ACC112 (cell line): ENCODE measurements around the gene PLD1.
"Not testable (repeated sequence)": the region's sequence is repeated elsewhere in the genome, so short reads cannot be mapped to it uniquely, and the experiment has no call there.

Experiments used
- H2AFZ ChIP-seq: fragments of 200-600 bp; sonication (generic); one replicate; pipeline ENCODE4 v1.6.0; 2017; ENCODE audit warnings: antibody characterized with exemption, low read length; ENCODE audit not compliant: unreplicated experiment
- H3K27ac ChIP-seq: fragments of 200-600 bp; sonication (generic); 2 replicates; pipeline ENCODE4 v1.5.1; 2014; ENCODE audit warnings: low read depth, mild to moderate bottlenecking, antibody characterized with exemption, low read length, moderate library complexity
- H3K27me3 ChIP-seq: fragments of 200-600 bp; sonication (generic); 2 replicates; pipeline ENCODE4 v1.6.1; 2014; ENCODE audit warnings: mild to moderate bottlenecking, antibody characterized with exemption, low read length, moderate library complexity, mixed read lengths; ENCODE audit not compliant: insufficient read depth
- H3K36me3 ChIP-seq: fragments of 200-600 bp; sonication (generic); 2 replicates; pipeline ENCODE4 v1.6.1; 2016; ENCODE audit warnings: mild to moderate bottlenecking, antibody characterized with exemption, low read length, moderate library complexity, mixed read lengths; ENCODE audit not compliant: insufficient read depth
- H3K4me1 ChIP-seq: fragments of 200-600 bp; sonication (generic); one replicate; pipeline ENCODE4 v1.6.1; 2016; ENCODE audit warnings: low read length, mixed read lengths; ENCODE audit not compliant: insufficient read depth, unreplicated experiment, control insufficient read depth
- H3K4me3 ChIP-seq: fragments of 200-600 bp; sonication (generic); 2 replicates; pipeline ENCODE4 v1.5.1; 2014; ENCODE audit warnings: mild to moderate bottlenecking, low read depth, low read length
- H3K79me2 ChIP-seq: fragments of 200-600 bp; sonication (generic); one replicate; pipeline ENCODE4 v1.6.0; 2016; ENCODE audit warnings: low read length; ENCODE audit not compliant: control insufficient read depth, unreplicated experiment, insufficient read depth

The PLD1 gene

DNA sequence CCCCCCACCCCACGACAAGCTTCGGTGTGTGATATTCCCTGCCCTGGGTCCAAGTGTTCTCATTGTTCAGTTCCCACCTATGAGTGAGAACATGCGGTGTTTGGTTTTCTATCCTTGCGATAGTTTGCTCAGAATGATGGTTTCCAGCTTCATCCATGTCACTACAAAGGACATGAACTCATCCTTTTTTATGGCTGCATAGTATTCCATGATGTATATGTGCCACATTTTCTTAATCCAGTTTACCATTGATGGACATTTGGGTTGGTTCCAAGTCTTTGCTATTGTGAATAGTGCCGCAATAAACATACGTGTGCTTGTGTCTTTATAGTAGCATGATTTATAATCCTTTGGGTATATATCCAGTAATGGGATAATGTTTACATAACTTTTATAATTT is 4.4 kb upstream of the PLD1 start:
- not testable (repeated sequence) for H3K36me3 ChIP-seq, H2AFZ ChIP-seq, H3K79me2 ChIP-seq, H3K27ac ChIP-seq, H3K4me3 ChIP-seq, H3K27me3 ChIP-seq
- peaks cover 57% of the 10 kb centered on the region for H3K4me1 ChIP-seq

DNA sequence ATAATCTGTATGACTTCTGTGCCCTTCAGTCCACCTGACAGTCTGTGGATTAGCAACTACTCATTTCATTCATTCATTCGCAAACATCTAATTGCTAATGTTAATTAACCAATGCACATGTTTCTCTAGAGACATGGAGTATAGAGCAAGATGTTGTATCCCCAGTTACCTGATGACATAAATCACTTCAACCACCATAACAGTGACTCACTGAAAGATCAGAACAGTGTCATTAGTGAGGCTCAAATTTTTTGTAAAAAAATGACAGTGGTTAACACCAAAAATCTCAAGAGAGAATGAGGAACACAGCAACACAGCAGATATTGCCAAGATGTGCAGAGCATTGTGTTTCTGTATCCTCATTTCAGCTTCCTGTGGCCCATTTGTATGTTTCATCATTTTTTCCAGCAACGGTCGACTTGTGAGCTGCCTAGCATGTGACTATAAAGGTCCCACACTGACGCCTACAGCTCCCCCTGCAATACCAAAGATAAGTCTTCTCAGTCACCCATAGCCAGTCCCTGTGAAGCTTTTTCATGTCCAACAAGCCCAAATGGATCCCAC is 3.7 kb upstream of the PLD1 start:
- Histone ChIP-seq H3K4me1 (peaks cover 61% of the 10 kb centered on the region), H2AFZ (peak overlapping the region; percentile 39)

DNA sequence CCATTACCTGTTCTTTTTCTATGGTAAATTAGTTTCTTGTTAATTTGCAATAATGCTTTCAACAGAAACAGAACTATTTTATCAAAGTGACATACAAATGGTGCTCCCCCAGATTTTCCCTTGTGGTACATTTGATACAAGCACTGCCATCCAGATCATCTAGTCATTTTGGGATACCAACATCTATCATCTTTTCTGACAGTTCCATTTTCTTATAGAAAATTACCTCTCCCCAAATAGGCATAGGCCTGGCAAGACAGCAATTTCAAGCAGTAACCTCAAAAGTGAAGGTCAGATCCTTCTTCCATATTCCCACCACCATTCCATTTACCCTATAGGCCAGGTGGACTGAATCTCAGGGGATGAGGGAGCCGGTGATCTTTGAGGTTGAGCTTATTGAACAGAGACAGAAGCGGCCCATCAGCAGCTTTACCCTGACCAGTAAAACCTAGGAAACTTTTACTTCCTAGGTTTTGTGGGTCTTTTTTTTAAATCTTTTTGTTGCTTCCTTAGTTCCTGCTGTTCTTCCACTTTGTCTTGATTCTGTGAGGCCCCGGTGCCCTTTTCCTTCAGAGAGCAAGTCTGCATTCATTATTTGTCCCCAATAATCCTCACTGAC is 3.1 kb upstream of the PLD1 start:
- Histone ChIP-seq H2AFZ (no peak overlapping the region), H3K27ac (peak overlapping the region; percentile 99), H3K27me3 (no peaks in the 10 kb centered on the region)

More for the DNA sequence above, 3.7 kb upstream of the PLD1 start:
- H3K36me3 ChIP-seq, result no peaks in the 10 kb centered on the region
- peak overlapping the region; percentile 99 for H3K27ac ChIP-seq
- no peak overlapping the region for H3K4me3 ChIP-seq
- H3K79me2 ChIP-seq, result no peaks in the 10 kb centered on the region
- H3K27me3 ChIP-seq, result no peaks in the 10 kb centered on the region

DNA sequence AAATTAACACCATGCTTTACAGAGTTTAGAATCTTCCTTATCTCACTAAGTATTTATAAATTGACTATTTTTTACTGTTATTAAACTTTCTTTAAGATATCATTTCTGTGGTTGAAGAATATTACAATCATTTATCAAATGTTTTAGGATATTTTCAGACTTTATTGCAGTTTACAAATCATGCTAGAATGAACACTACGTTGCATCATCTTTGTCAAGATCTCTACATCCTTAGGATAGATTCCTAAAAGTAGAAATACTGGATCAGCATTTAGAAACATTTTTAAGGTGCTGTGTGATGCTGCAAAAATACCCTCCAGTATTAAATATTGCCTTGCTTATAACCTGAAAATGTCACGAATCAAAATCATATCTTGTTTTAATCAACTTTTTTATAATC is 2.5 kb upstream of the PLD1 start:
- Histone ChIP-seq H3K36me3 (no peaks in the 10 kb centered on the region), H3K4me1 (peaks cover 61% of the 10 kb centered on the region), H3K27ac (peak overlapping the region; percentile 99), H2AFZ (no peak overlapping the region), H3K79me2 (peaks cover 1% of the 10 kb centered on the region), H3K4me3 (no peak overlapping the region), H3K27me3 (no peaks in the 10 kb centered on the region)

More for the DNA sequence above, 3.1 kb upstream of the PLD1 start:
- no peaks in the 10 kb centered on the region for H3K36me3 ChIP-seq
- H3K79me2 ChIP-seq, result no peaks in the 10 kb centered on the region
- no peak overlapping the region for H3K4me3 ChIP-seq
- peaks cover 61% of the 10 kb centered on the region for H3K4me1 ChIP-seq

DNA sequence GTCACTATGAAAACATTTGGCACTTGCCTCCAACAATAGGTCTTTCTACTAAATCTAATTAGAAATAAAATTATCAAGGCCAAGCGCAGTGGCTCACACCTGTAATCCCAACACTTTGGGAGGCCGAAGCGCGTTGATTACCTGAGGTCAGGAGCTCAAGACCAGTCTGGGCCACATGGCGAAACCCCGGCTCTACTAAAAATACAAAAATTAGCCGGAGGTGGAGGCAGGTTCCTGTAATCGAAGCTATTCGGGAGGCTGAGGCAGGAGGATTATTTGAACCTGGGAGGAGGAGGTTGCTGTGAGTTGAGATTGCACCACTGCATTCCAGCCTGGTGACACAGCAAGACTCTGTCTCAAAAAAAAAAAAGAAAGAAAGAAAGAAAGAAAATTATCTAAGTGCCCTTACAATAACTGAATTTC is 1.6 kb upstream of the PLD1 start:
- Histone ChIP-seq H2AFZ (no peak overlapping the region), H3K79me2 (peaks cover 9% of the 10 kb centered on the region), H3K4me1 (peaks cover 56% of the 10 kb centered on the region), H3K27me3 (no peaks in the 10 kb centered on the region), H3K4me3 (no peak overlapping the region; the same call in 1 of the 2 replicates), H3K36me3 (no peaks in the 10 kb centered on the region), H3K27ac (peak overlapping the region; percentile 99)

DNA sequence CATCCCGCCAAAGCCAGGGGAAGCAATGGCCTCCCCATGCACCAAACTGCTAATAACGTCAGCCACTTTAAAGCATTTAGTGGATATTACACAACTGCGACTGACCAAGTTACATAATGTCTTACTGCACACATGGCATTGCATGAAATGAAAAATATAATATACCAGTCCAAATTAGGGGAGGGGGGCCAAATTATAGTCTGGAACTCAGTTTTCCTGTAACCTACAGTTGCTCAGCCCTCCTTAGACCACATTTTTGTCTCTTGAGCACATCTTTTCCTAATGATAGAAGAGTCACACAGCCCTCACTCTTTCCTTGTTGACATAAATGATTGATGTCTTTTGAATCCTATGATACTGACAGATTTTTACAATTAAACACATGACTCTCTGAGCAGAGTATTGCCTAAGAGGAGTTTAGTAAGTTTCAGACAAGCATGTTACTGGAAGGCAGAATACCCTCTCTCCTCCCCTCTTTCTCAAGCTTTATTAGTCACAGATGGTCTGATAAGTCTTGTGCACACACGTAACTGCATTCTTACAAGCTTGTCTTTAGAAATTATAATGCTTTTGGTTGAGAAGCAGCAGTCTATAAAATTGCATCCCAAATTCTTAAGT is 1.1 kb upstream of the PLD1 start:
- H2AFZ ChIP-seq, result no peak overlapping the region
- peaks cover 12% of the 10 kb centered on the region for H3K79me2 ChIP-seq
- H3K4me1 ChIP-seq, result peaks cover 56% of the 10 kb centered on the region
- peak overlapping the region; percentile 99 for H3K27ac ChIP-seq
- H3K27me3 ChIP-seq, result no peaks in the 10 kb centered on the region
- H3K36me3 ChIP-seq, result no peaks in the 10 kb centered on the region
- H3K4me3 ChIP-seq, result peak overlapping the region; percentile 88

DNA sequence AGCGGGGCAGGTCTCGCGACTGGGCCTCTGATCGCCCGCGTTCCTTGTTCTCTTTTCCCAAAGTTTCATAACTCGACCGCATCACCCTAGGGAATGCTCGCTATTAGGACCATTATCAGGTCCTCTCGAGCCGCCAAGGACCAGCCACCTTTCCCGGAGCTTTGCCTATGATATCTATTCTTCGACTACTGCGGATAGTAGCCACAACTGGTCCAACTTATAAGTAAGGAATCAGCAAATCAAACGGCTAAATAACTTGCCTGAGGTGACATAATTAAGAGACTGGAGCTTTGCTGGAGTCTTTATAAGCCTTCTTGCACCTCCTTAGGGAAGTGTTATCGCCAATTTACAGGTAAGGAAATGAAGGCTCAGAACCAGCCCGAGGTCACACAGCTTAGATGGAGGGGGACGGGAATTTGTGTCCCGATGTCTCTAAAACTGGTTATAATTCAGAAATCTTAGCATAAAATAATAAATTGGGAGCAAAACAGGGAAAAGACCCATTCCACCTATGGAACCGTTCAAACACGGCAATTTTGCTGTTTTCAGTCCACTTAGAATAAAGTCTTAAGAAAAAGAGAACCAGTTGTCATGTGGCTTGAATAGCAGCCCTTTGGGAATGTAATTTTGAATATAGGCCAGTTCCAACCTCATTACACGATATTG is 479 bp upstream of the PLD1 start:
- peaks cover 56% of the 10 kb centered on the region for H3K4me1 ChIP-seq
- H3K36me3 ChIP-seq, result no peaks in the 10 kb centered on the region
- no peaks in the 10 kb centered on the region for H3K27me3 ChIP-seq
- no peak overlapping the region for H2AFZ ChIP-seq
- peak overlapping the region; percentile 99 for H3K27ac ChIP-seq
- peaks cover 12% of the 10 kb centered on the region for H3K79me2 ChIP-seq
- peak overlapping the region; percentile 88 for H3K4me3 ChIP-seq

DNA sequence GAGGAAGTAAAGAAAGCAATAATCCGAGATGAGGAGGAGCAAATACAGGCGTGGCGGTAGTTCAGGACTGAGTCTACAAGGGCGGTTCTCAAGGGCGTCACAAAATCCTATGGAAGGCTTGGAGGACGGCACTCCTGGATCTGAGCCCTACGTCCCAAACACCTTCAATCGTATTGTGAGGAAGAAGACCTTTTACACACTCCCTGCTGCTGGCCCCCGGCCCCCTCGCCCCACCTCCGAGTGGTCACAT is 747 bp downstream of the PLD1 start:
- H3K4me3 ChIP-seq, result peak overlapping the region; percentile 88
- no peaks in the 10 kb centered on the region for H3K27me3 ChIP-seq
- H2AFZ ChIP-seq, result no peak overlapping the region
- H3K4me1 ChIP-seq, result peaks cover 65% of the 10 kb centered on the region
- peak overlapping the region; percentile 99 for H3K27ac ChIP-seq
- H3K36me3 ChIP-seq, result no peaks in the 10 kb centered on the region
- H3K79me2 ChIP-seq, result peaks cover 20% of the 10 kb centered on the region

DNA sequence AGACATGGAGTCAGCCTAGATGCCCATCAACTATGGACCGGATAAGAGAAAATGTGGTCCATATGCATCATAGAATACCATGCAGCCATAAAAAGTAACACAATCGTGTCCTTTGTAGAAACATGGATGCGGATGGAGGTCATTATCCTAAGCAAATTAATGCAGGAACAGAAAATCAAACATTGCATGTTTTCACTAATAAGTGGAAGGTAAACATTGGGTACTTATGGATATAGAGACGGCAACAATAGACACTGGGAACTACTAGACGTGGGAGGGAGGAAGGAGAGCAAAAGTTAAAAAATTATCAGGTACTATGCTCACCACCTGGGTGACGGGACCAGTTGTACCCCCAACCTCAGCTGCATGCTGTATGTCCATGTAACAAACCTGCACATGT is 2.5 kb downstream of the PLD1 start:
- H2AFZ ChIP-seq, result no peak overlapping the region
- H3K4me3 ChIP-seq, result no peak overlapping the region
- peaks cover 60% of the 10 kb centered on the region for H3K4me1 ChIP-seq
- peak overlapping the region; percentile 26; the same call in 1 of the 2 replicates for H3K27ac ChIP-seq
- H3K27me3 ChIP-seq, result no peaks in the 10 kb centered on the region
- H3K79me2 ChIP-seq, result peaks cover 35% of the 10 kb centered on the region
- no peaks in the 10 kb centered on the region for H3K36me3 ChIP-seq

DNA sequence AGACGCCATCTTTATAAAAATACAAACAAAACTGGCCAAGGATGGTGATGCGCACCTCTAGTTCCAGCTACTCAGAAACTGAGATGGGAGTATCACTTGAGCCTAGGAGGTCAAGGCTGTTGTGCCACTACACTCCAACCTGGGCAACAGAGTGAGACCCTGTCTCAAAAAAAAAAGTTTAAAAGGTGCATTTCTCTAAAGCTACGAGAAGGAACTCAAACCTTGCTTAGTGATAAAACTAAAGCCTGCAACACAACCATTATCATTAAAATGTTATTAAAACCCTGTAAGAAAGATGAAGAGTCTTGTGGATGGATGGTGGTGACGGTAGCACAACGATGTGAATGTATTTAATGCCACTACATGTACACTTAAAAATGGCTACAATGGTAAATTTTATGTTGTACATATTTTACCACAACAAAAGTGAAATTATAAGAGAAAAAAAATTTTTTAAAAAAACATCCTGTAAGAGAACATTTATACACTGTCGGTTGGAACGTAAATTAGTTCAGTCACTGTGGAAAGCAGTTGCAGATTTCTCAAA is 3.1 kb downstream of the PLD1 start:
- no peaks in the 10 kb centered on the region for H3K36me3 ChIP-seq
- H3K4me3 ChIP-seq, result no peak overlapping the region
- no peaks in the 10 kb centered on the region for H3K27me3 ChIP-seq
- no peak overlapping the region for H2AFZ ChIP-seq
- H3K79me2 ChIP-seq, result peaks cover 41% of the 10 kb centered on the region
- peak overlapping the region; percentile 95 for H3K27ac ChIP-seq
- peaks cover 60% of the 10 kb centered on the region for H3K4me1 ChIP-seq
